ENCODE results near the gene ZNF557.

The ZNF557 gene

GRCh38 chr19:7098701-7099596 is 29.4 kb downstream of the ZNF557 start:
- TF ChIP-seq CTCF (IDR thresholded peaks at IDR 0.05; ENCODE audit: low read depth, low read length) = no peak
- peak; percentile 73 for DNase-seq (ENCODE audit: extremely low read depth, low read depth)

DNA sequence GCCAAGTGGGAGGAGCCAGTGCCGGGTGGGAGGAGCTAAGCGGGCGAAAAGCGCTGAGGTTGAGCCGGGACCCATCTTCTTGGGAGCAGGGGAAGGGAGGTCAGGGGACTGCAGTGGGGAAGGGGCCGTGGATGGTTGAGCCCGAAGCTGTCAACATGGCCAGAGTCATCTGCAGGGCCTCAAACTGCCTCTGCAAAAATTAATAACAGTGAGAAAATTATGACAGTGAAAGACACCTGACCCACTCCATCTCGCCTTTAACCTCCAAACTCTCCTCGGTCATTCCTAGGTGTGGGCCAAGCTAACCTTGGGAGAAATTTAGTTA is 30.1 kb downstream of the ZNF557 start:
- no peak for TF ChIP-seq CTCF (IDR thresholded peaks at IDR 0.05; ENCODE audit: low read depth, low read length)

GRCh38 chr19:7101498-7102253 is 32.2 kb downstream of the ZNF557 start:
- no peak for DNase-seq (ENCODE audit: extremely low read depth, low read depth)
- TF ChIP-seq CTCF (IDR thresholded peaks at IDR 0.05; ENCODE audit: low read depth, low read length) = no peak

More for the DNA sequence above, 30.1 kb downstream of the ZNF557 start:
- DNase-seq (ENCODE audit: extremely low read depth, low read depth) = no peak

- no peak for TF ChIP-seq CTCF (IDR thresholded peaks at IDR 0.05; ENCODE audit: low read depth, low read length)
- no peak for DNase-seq (ENCODE audit: extremely low read depth, low read depth)
These were observed 35.4 kb downstream of the ZNF557 start for GRCh38 chr19:7104747-7105447.

DNA sequence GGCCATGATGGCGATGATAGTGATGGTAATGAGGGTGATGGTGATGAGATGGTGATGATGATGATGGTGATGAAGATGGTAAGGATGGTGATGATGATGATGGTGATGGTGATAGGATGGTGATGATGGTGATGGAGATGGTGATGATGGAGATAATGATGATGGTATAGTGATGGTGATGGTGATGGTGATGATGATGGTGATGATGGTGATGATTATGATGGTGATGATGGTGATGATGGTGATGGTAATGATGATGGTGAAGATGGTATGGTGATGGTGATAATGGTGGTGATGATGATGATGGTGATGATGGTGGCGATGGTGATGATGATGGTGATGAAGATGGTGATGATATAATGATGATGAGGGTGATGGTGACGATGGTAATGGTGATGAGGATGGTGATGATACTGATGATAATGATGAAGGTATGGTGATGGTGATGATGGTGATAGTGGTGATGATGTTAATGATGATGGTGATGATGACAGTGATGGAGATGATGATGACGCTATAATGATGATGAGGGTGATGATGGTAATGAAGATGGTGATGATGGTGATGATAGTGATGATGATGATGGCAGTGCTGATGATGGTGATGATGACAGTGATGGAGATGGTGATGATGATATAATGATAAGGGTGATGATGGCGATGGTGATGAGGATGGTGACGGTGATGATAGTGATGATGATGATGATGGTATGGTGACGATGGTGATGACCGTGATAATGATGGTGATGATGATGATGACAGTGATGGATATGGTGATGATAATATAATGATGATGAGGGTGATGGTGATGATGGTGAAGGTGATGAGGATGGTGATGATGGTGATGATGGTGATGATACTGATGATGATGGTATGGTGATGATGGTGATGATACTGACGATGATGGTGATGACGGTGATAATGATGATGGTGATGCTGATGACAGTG is 37.5 kb downstream of the ZNF557 start:
- no peak for DNase-seq (ENCODE audit: extremely low read depth, low read depth)
- TF ChIP-seq CTCF (IDR thresholded peaks at IDR 0.05; ENCODE audit: low read depth, low read length) = no peak

GRCh38 chr19:7109678-7110289 is 40.3 kb downstream of the ZNF557 start:
- DNase-seq (ENCODE audit: extremely low read depth, low read depth) = no peak
- no peak for TF ChIP-seq CTCF (IDR thresholded peaks at IDR 0.05; ENCODE audit: low read depth, low read length)

Data from AG09319 (cell line).